ENCODE data around the gene ZG16.

The ZG16 gene

GRCh38 chr16:29818082-29818481, 40.0 kb downstream of the ZG16 start:
- no peak for TF ChIP-seq JUND (IDR thresholded peaks at IDR 0.05; ENCODE audit: low read depth)
- in situ Hi-C loops (cut with HindIII; ENCODE audit: low pct_unique_long_range_greater_than_20kb, low sequenced_read_pairs) = no loop called here
- DNase-seq (ENCODE audit: low read depth in 1 of 2, low spot score in 1 of 2) = no peak

GRCh38 chr16:29819506-29819905, 41.5 kb downstream of the ZG16 start:
- peak in 1 of 2 experiments; percentile 50 for DNase-seq (ENCODE audit: low read depth in 1 of 2, low spot score in 1 of 2)
- in situ Hi-C loops (cut with HindIII; ENCODE audit: low pct_unique_long_range_greater_than_20kb, low sequenced_read_pairs) = no loop called here
- no peak for TF ChIP-seq JUND (IDR thresholded peaks at IDR 0.05; ENCODE audit: low read depth)

- in situ Hi-C loops (cut with HindIII; ENCODE audit: low pct_unique_long_range_greater_than_20kb, low sequenced_read_pairs) = no loop called here
- DNase-seq (ENCODE audit: low read depth in 1 of 2, low spot score in 1 of 2) = peak; percentile 62 to 80
- no peak for TF ChIP-seq JUND (IDR thresholded peaks at IDR 0.05; ENCODE audit: low read depth)
Observed at GRCh38 chr16:29820271-29820701, 42.2 kb downstream of the ZG16 start, which contains the start of gene MVP. TSS of gene MVP (plus strand) at chr16:29820462. CDS start at chr16:29830550, 10,088 bp downstream.

GRCh38 chr16:29820730-29821642, 42.9 kb downstream of the ZG16 start:
- in situ Hi-C loops (cut with HindIII; ENCODE audit: low pct_unique_long_range_greater_than_20kb, low sequenced_read_pairs) = no loop called here
- TF ChIP-seq JUND (IDR thresholded peaks at IDR 0.05; ENCODE audit: low read depth) = no peak
- DNase-seq (ENCODE audit: low read depth in 1 of 2, low spot score in 1 of 2) = no peak

- TF ChIP-seq JUND (IDR thresholded peaks at IDR 0.05; ENCODE audit: low read depth) = no peak
- in situ Hi-C loops (cut with HindIII; ENCODE audit: low pct_unique_long_range_greater_than_20kb, low sequenced_read_pairs) = no loop called here
- DNase-seq (ENCODE audit: low read depth in 1 of 2, low spot score in 1 of 2) = no peak
Observed at GRCh38 chr16:29821643-29822115, 43.6 kb downstream of the ZG16 start.

GRCh38 chr16:29824589-29825144, 46.6 kb downstream of the ZG16 start:
- TF ChIP-seq JUND (IDR thresholded peaks at IDR 0.05; ENCODE audit: low read depth) = no peak
- in situ Hi-C loops (cut with HindIII; ENCODE audit: low pct_unique_long_range_greater_than_20kb, low sequenced_read_pairs) = no loop called here
- no peak for DNase-seq (ENCODE audit: low read depth in 1 of 2, low spot score in 1 of 2)

DNA sequence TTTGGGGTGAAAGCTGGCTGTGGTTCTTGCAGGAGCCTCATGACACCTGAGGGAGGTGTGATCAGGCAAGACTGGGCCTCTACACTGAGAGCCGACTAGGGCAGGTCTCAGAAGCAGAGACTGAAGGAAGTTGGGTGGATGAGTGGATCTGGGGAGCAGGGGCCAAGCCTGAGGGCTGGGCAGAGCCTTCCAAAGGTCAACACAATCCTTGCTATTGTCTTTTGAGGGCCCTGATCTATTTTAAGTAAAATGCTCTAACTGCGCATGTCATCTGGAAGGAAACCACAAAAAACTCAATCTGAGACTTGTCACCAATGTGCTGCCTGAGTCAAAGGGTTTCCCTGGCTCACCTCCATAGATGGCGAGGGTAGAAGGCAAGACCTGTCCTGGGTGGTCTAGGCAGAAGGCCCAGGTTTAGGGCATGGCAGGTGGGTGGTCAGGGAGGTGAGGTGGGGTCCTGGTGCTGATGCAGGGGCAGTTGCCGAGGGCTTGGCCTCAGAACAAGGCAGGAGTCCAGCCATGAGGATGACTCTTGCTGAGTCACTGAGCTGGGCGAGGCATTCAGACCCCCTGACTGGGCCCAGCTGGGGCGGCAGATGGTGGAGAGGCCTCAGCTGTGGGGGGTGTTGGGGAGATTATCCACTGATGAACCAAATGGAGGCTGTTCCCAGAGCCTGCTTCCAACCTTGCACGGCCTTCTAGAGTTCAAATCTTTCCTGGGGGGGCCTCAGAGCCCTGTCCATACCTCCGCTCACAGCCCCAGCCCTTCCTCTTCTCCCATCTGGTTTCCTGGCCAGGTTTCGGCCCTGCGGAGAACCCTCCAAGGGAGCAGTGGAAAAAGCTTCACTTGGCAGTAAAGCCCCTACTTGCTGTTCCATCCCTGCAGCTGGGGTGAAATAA, 47.3 kb downstream of the ZG16 start:
- no peak for TF ChIP-seq JUND (IDR thresholded peaks at IDR 0.05; ENCODE audit: low read depth)
- no peak for DNase-seq (ENCODE audit: low read depth in 1 of 2, low spot score in 1 of 2)
- in situ Hi-C loops (cut with HindIII; ENCODE audit: low pct_unique_long_range_greater_than_20kb, low sequenced_read_pairs) = no loop called here

GRCh38 chr16:29826342-29826695, 48.3 kb downstream of the ZG16 start:
- in situ Hi-C loops (cut with HindIII; ENCODE audit: low pct_unique_long_range_greater_than_20kb, low sequenced_read_pairs) = no loop called here
- no peak for TF ChIP-seq JUND (IDR thresholded peaks at IDR 0.05; ENCODE audit: low read depth)
- no peak for DNase-seq (ENCODE audit: low read depth in 1 of 2, low spot score in 1 of 2)

DNA sequence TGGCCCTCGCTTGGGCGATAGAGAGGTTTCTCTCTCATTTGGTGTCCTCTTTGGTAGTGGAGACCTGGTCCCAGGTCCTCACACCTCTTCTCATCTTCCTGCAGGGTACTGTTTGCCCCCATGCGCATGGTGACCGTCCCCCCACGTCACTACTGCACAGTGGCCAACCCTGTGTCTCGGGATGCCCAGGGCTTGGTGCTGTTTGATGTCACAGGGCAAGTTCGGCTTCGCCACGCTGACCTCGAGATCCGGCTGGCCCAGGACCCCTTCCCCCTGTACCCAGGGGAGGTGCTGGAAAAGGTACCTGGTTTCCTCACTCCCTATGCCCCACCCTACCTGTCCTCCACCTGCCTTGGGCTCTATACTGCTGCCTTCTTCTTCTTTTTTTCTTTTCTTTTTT, 52.7 kb downstream of the ZG16 start:
- TF ChIP-seq JUND (IDR thresholded peaks at IDR 0.05; ENCODE audit: low read depth) = no peak
- no peak for DNase-seq (ENCODE audit: low read depth in 1 of 2, low spot score in 1 of 2)
- in situ Hi-C loops (cut with HindIII; ENCODE audit: low pct_unique_long_range_greater_than_20kb, low sequenced_read_pairs) = no loop called here

DNA sequence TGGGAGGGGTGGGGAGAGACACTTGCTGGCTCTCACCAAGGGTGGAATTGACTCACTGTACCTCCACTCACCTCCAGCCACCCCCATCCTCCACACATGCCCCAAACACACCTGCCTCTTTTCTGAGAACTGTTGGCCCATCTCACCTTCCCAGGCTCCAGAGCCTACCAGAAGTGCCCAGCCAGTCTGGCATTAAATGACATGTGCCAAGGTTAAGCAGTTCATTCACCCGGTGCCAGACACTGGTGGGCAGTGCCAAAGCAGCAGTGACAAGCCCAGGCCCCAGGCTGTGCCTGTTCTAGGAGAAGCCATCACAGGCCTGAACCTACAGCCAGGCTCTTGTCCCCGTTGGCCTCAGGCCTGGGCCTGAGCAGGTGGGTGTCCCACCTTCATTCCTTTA, 53.4 kb downstream of the ZG16 start:
- in situ Hi-C loops (cut with HindIII; ENCODE audit: low pct_unique_long_range_greater_than_20kb, low sequenced_read_pairs) = no loop called here
- no peak for DNase-seq (ENCODE audit: low read depth in 1 of 2, low spot score in 1 of 2)
- TF ChIP-seq JUND (IDR thresholded peaks at IDR 0.05; ENCODE audit: low read depth) = no peak
